IMR-90 (cell line): ENCODE results near the gene MCTP1. TPM values are rescaled to one million over a fixed set of nuclear protein-coding genes. Genes with fewer than 3 reads are reported as not detected.

Experiments
- ATAC-seq: fragments of 200-7000 bp; cut with Tn5 transposase; 2 replicates; pipeline ENCODE4 v1.9.1; 2020; ENCODE audit warnings: low read depth, mild to moderate bottlenecking, moderate library complexity
- BruUV-seq: library from RNA; stranded (reverse); fragments of 400-500 nt; replicated peaks from 2 replicates; lab custom pipeline; 2021; lab: Mats Ljungman, UMichigan
- CTCF ChIA-PET: fragments of 300-600 bp; formaldehyde crosslinking; extraction: SDS; loops from one replicate; lab custom pipeline; 2021; ENCODE audit warnings: antibody characterized with exemption; lab: Yijun Ruan, JAX
- POLR2A ChIA-PET: fragments of 300-600 bp; sonication (Branson Sonifier 250); formaldehyde crosslinking; loops from one replicate; lab custom pipeline; 2022; ENCODE audit warnings: antibody characterized with exemption; ENCODE audit not compliant: unreplicated experiment; lab: Charles Lee
- DNase-seq: peaks from one replicate; pipeline ENCODE4 v3.0.0; 2013
- H2AFZ ChIP-seq: replicated peaks from 2 replicates; pipeline ENCODE3; 2013; ENCODE audit warnings: low read length, mild to moderate bottlenecking; ENCODE audit not compliant: poor library complexity
- H2AK5ac ChIP-seq: 2 replicates; pipeline ENCODE4 v1.6.1; 2013; ENCODE audit warnings: low read depth, low read length, inconsistent platforms
- H2AK9ac ChIP-seq: replicated peaks from 2 replicates; pipeline ENCODE3; 2013; ENCODE audit warnings: mild to moderate bottlenecking, low read depth, low read length, moderate library complexity; ENCODE audit not compliant: poor library complexity
- H2BK120ac ChIP-seq: 2 replicates; pipeline ENCODE4 v1.6.1; 2013; ENCODE audit warnings: low read depth, low read length, inconsistent platforms
- H2BK15ac ChIP-seq: 3 replicates; pipeline ENCODE4 v1.6.1; 2013; ENCODE audit warnings: low read depth, low read length, inconsistent platforms
- H2BK20ac ChIP-seq: 2 replicates; pipeline ENCODE4 v1.6.1; 2013; ENCODE audit warnings: low read depth, mild to moderate bottlenecking, inconsistent platforms, low read length, moderate library complexity
- H2BK5ac ChIP-seq: 2 replicates; pipeline ENCODE4 v1.6.1; 2013; ENCODE audit warnings: mild to moderate bottlenecking, low read depth, low read length, inconsistent platforms; ENCODE audit not compliant: poor library complexity, severe bottlenecking
- H3K14ac ChIP-seq: replicated peaks from 2 replicates; pipeline ENCODE4 v1.6.1; 2013; ENCODE audit warnings: low read depth, low read length, inconsistent platforms
- H3K18ac ChIP-seq: 2 replicates; pipeline ENCODE4 v1.6.1; 2013; ENCODE audit warnings: low read depth, low read length, control low read depth
- H3K23ac ChIP-seq: 2 replicates; pipeline ENCODE4 v1.6.1; 2013; ENCODE audit warnings: low read depth, low read length, inconsistent platforms
- H3K27ac ChIP-seq: 2 replicates; pipeline ENCODE4 v1.5.1; 2013; ENCODE audit warnings: mild to moderate bottlenecking, control low read depth, low read length; ENCODE audit not compliant: insufficient read depth
- H3K27me3 ChIP-seq: 2 replicates; pipeline ENCODE4 v1.6.1; 2013; ENCODE audit warnings: low read length; ENCODE audit not compliant: control insufficient read depth, insufficient read depth
- H3K36me3 ChIP-seq: 2 replicates; pipeline ENCODE4 v1.6.1; 2013; ENCODE audit warnings: low read length, mixed read lengths; ENCODE audit not compliant: control insufficient read depth, insufficient read depth
- H3K4ac ChIP-seq: 2 replicates; pipeline ENCODE4 v1.6.1; 2013; ENCODE audit warnings: low read depth, low read length, inconsistent platforms
- H3K4me1 ChIP-seq: 2 replicates; pipeline ENCODE4 v1.6.1; 2013; ENCODE audit warnings: low read length, mixed read lengths; ENCODE audit not compliant: control insufficient read depth, insufficient read depth
- H3K4me2 ChIP-seq: 2 replicates; pipeline ENCODE4 v1.6.1; 2013; ENCODE audit warnings: low read depth, mild to moderate bottlenecking, control low read depth, low read length, moderate library complexity
- H3K4me3 ChIP-seq: 2 replicates; pipeline ENCODE4 v1.5.1; 2013; ENCODE audit warnings: low read depth, mild to moderate bottlenecking, control low read depth, low read length, moderate library complexity; ENCODE audit not compliant: insufficient read depth
- H3K56ac ChIP-seq: 2 replicates; pipeline ENCODE4 v1.6.1; 2013; ENCODE audit warnings: low read length, inconsistent platforms; ENCODE audit not compliant: insufficient read depth; ENCODE audit errors: extremely low read depth
- H3K79me1 ChIP-seq, 2 experiments: 2 replicates each; pipeline ENCODE4 v1.6.1; 2013; ENCODE audit warnings: low read length in 2 of 2, inconsistent platforms in 1 of 2, low read depth in 1 of 2
- H3K9ac ChIP-seq: 2 replicates; pipeline ENCODE4 v1.6.1; 2013; ENCODE audit warnings: low read depth, low read length, control low read depth
- H3K9me1 ChIP-seq: 2 replicates; pipeline ENCODE4 v1.6.1; 2013; ENCODE audit warnings: low read length, inconsistent platforms; ENCODE audit not compliant: insufficient read depth
- H3K9me3 ChIP-seq: 2 replicates; pipeline ENCODE4 v1.6.1; 2013; ENCODE audit warnings: low read length; ENCODE audit not compliant: control insufficient read depth, insufficient read depth
- H4K20me1 ChIP-seq: 2 replicates; pipeline ENCODE4 v1.6.1; 2013; ENCODE audit warnings: low read length, inconsistent platforms; ENCODE audit not compliant: insufficient read depth
- H4K5ac ChIP-seq: 2 replicates; pipeline ENCODE4 v1.6.1; 2013; ENCODE audit warnings: mild to moderate bottlenecking, low read depth, low read length, control low read depth
- H4K8ac ChIP-seq, 2 experiments: 2 replicates each; pipeline ENCODE4 v1.6.1; 2013; ENCODE audit warnings: low read depth in 2 of 2, low read length in 2 of 2, control low read depth in 1 of 2, inconsistent platforms in 1 of 2
- H4K91ac ChIP-seq: 2 replicates; pipeline ENCODE4 v1.6.1; 2013; ENCODE audit warnings: low read depth, low read length, inconsistent platforms; ENCODE audit not compliant: insufficient read depth
- BHLHE40 ChIP-seq: fragments of 150-350 bp; IDR thresholded peaks from 2 replicates; pipeline ENCODE4 v1.6.1; 2016; ENCODE audit warnings: mild to moderate bottlenecking, low read depth, low read length
- CHD1 ChIP-seq: IDR thresholded peaks from 2 replicates; pipeline ENCODE4 v1.6.1; 2012; ENCODE audit warnings: low read depth, low read length, improper control_type of control experiment
- MAFK ChIP-seq: IDR thresholded peaks from 2 replicates; pipeline ENCODE4 v1.6.1; 2012; ENCODE audit warnings: low read depth, low read length, improper control_type of control experiment
- MAZ ChIP-seq: IDR thresholded peaks from 2 replicates; pipeline ENCODE4 v1.6.1; 2012; ENCODE audit warnings: low read depth, mild to moderate bottlenecking, low read length, improper control_type of control experiment, moderate library complexity, borderline replicate concordance
- POLR2A ChIP-seq: IDR thresholded peaks from 2 replicates; pipeline ENCODE4 v1.6.1; 2012; ENCODE audit warnings: mild to moderate bottlenecking, low read depth, low read length
- WGBS, 2 experiments: methylation state at CpG; one replicate each; pipeline versions ENCODE4 v1.1.5 to v1.1.7; 2013; ENCODE audit warnings: missing lambda C conversion rate in 2 of 2; ENCODE audit not compliant: insufficient read length in 1 of 2; ENCODE audit errors: extremely low coverage in 2 of 2; 5-methylcytosine and 5-hydroxymethylcytosine counted together
- dilution Hi-C: fragments of 300-500 bp; cut with HindIII; formaldehyde crosslinking; loops from one replicate; pipeline ENCODE4 v1.14.3; 2018; ENCODE audit warnings: low sequenced_read_pairs; ENCODE audit not compliant: unreplicated experiment
- in situ Hi-C: fragments of 300-500 bp; cut with MboI; formaldehyde crosslinking; loops from 3 replicates; pipeline ENCODE4 v1.14.3; 2019; ENCODE audit warnings: low sequenced_read_pairs, inconsistent platforms, mixed read lengths
- intact Hi-C: fragments of 100-400 bp; cut with micrococcal nuclease; formaldehyde crosslinking; loops from 2 replicates; pipeline ENCODE4 v1.10.0; 2022
- polyA plus RNA-seq, 3 experiments: library from polyadenylated mRNA; depleted of rRNA; stranded (reverse); fragments of >200 nt; gene quantifications; 2 replicates each; pipeline ENCODE4 v1.2.3, GENCODE V29; 2012; ENCODE audit warnings: low replicate concordance in 1 of 3
- total RNA-seq: library from RNA; depleted of rRNA; stranded (reverse); fragments of >200 nt; gene quantifications from 2 replicates; pipeline ENCODE4 v1.2.3, GENCODE V29; 2012
- TF ChIP-seq, protein P1 (sequence below): fragments of 150-350 bp; IDR thresholded peaks from 2 replicates; pipeline ENCODE4 v1.6.1; 2017; ENCODE audit warnings: mild to moderate bottlenecking, antibody characterized with exemption, low read length, low read depth

MCTP1 gene
- total and polyA plus RNA-seq, 2 of the 4 experiments (the other 2 are of a cell fraction), result 0.21 TPM; not detected in 1

- no peaks in the 10 kb centered on the region for H3K9me3 ChIP-seq
- H3K14ac ChIP-seq, result no peak overlapping the region
- no peak overlapping the region for H3K4me3 ChIP-seq
- BruUV-seq, result no TSS peak
- POLR2A ChIA-PET, result no interaction called here
- no peaks in the 10 kb centered on the region for H4K20me1 ChIP-seq
- TF ChIP-seq POLR2A (no peak), CHD1 (no peak), MAFK (no peak), BHLHE40 (no peak), MAZ (no peak)
- TF ChIP-seq, protein P1, sequence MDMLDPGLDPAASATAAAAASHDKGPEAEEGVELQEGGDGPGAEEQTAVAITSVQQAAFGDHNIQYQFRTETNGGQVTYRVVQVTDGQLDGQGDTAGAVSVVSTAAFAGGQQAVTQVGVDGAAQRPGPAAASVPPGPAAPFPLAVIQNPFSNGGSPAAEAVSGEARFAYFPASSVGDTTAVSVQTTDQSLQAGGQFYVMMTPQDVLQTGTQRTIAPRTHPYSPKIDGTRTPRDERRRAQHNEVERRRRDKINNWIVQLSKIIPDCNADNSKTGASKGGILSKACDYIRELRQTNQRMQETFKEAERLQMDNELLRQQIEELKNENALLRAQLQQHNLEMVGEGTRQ, result no peak
- H3K56ac ChIP-seq, result no peak overlapping the region
- H3K79me1 ChIP-seq, result no peaks in the 10 kb centered on the region
- H3K23ac ChIP-seq, result no peak overlapping the region
- H2BK5ac ChIP-seq, result no peak overlapping the region
- no peak overlapping the region for H3K27ac ChIP-seq
- intact Hi-C loops, result no loop called here
- no peaks in the 10 kb centered on the region for H3K4me1 ChIP-seq
- no peak overlapping the region for H4K91ac ChIP-seq
- H2BK15ac ChIP-seq, result no peak overlapping the region
- no peak overlapping the region for H2AFZ ChIP-seq
- no peak for DNase-seq
- H2AK5ac ChIP-seq, result no peak overlapping the region
- no peak overlapping the region for H3K4ac ChIP-seq
- ATAC-seq, result no peak
- no peak overlapping the region for H4K8ac ChIP-seq
- H2BK120ac ChIP-seq, result no peak overlapping the region
- H2AK9ac ChIP-seq, result no peak overlapping the region
- no peak overlapping the region for H3K18ac ChIP-seq
- no peaks in the 10 kb centered on the region for H3K36me3 ChIP-seq
- no peaks in the 10 kb centered on the region for H3K9me1 ChIP-seq
- in situ Hi-C loops, result no loop called here
- CTCF ChIA-PET, result no interaction called here
- no peak overlapping the region for H3K4me2 ChIP-seq
- no peak overlapping the region for H4K5ac ChIP-seq
- no peaks in the 10 kb centered on the region for H3K27me3 ChIP-seq
- no CpG with 5 or more reads among the region's 3 CpGs for WGBS, 2 experiments
- H3K9ac ChIP-seq, result no peak overlapping the region
- H2BK20ac ChIP-seq, result no peak overlapping the region
- dilution Hi-C loops, result no loop called here
Observed at GRCh38 chr5:95175106-95175505, 109.8 kb downstream of the MCTP1 start.
